HCEC 1CT (cell line): ENCODE measurements around the gene NFATC3.
A peak's percentile ranks its signal among the peaks of the same experiment; 100 is the strongest.

Experiments
- DNase-seq: peaks from one replicate; pipeline ENCODE4 v3.0.0-alpha.2; 2017

NFATC3 gene

GRCh38 chr16:68253721-68254120 lies 168.6 kb downstream of the NFATC3 start:
- DNase-seq, result no peak

- no peak for DNase-seq
These were observed 170.5 kb downstream of the NFATC3 start for GRCh38 chr16:68255712-68256111.

- peak; percentile 18 for DNase-seq
These were observed 172.2 kb downstream of the NFATC3 start for GRCh38 chr16:68257251-68257905.

GRCh38 chr16:68257906-68258800 lies 173.0 kb downstream of the NFATC3 start:
- peak; percentile 49 for DNase-seq

- no peak for DNase-seq
These were observed 174.0 kb downstream of the NFATC3 start for GRCh38 chr16:68259007-68259825.

- DNase-seq, result no peak
These were observed 178.5 kb downstream of the NFATC3 start for GRCh38 chr16:68263559-68264127.

- peak; percentile 85 for DNase-seq
These were observed 179.2 kb downstream of the NFATC3 start, which contains the start of gene SLC7A6 for GRCh38 chr16:68264128-68265077. TSS of gene SLC7A6 (plus strand) at chr16:68264526. CDS start at chr16:68274727, 10,201 bp downstream.

GRCh38 chr16:68265078-68265920 lies 180.1 kb downstream of the NFATC3 start:
- peak; percentile 78 for DNase-seq

GRCh38 chr16:68267612-68268405 lies 182.6 kb downstream of the NFATC3 start:
- DNase-seq, result no peak

GRCh38 chr16:68269793-68270192 lies 184.6 kb downstream of the NFATC3 start:
- DNase-seq, result no peak

- DNase-seq, result no peak
These were observed 185.2 kb downstream of the NFATC3 start for GRCh38 chr16:68270353-68270752.

- no peak for DNase-seq
These were observed 187.5 kb downstream of the NFATC3 start for GRCh38 chr16:68272507-68273209.

GRCh38 chr16:68273459-68273858 lies 188.3 kb downstream of the NFATC3 start:
- DNase-seq, result no peak

GRCh38 chr16:68273896-68274295 lies 188.7 kb downstream of the NFATC3 start:
- no peak for DNase-seq

- DNase-seq, result no peak
These were observed 189.3 kb downstream of the NFATC3 start for GRCh38 chr16:68274441-68274840.

- DNase-seq, result no peak
These were observed 190.5 kb downstream of the NFATC3 start for GRCh38 chr16:68275611-68276191.

- no peak for DNase-seq
These were observed 191.1 kb downstream of the NFATC3 start for GRCh38 chr16:68276223-68276622.
